ENCODE measurements around the gene SORBS1.

DNA sequence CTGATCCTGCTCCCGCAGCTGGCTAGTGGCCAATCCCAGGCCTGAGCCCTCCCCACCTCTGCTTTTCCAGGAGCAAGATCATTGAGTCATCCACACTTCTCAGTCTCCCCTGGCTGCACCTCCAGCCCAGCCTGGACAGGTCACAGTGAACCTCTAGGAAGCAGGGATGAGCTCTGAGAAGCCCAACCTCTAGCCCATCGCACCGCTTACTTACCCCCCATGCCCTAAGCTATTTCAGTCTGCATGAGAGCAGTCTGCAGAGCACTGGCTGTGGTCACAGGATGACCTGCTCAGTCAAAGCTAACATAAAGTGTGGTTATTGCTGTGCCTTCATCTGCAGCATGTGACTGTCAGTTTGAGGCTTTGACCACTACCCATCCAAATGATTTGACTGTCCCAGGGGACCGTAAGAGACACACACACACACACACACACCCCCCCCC, 129.2 kb downstream of the SORBS1 start:
- TF ChIP-seq EZH2phosphoT487 (IDR thresholded peaks at IDR 0.05; ENCODE audit: borderline replicate concordance, low read depth, low read length), result no peak
- TF ChIP-seq, protein P1, sequence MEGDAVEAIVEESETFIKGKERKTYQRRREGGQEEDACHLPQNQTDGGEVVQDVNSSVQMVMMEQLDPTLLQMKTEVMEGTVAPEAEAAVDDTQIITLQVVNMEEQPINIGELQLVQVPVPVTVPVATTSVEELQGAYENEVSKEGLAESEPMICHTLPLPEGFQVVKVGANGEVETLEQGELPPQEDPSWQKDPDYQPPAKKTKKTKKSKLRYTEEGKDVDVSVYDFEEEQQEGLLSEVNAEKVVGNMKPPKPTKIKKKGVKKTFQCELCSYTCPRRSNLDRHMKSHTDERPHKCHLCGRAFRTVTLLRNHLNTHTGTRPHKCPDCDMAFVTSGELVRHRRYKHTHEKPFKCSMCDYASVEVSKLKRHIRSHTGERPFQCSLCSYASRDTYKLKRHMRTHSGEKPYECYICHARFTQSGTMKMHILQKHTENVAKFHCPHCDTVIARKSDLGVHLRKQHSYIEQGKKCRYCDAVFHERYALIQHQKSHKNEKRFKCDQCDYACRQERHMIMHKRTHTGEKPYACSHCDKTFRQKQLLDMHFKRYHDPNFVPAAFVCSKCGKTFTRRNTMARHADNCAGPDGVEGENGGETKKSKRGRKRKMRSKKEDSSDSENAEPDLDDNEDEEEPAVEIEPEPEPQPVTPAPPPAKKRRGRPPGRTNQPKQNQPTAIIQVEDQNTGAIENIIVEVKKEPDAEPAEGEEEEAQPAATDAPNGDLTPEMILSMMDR (conservative IDR thresholded peaks at IDR 0.05; ENCODE audit: low read length), result no peak
